ENCODE results near the gene VSIG1. TPM values are rescaled to one million over a fixed set of nuclear protein-coding genes. Genes with fewer than 3 reads are reported as not detected.

The VSIG1 gene
- total and polyA plus RNA-seq, 2 of the 13 experiments (the other 11 are each of a cell fraction or from before 2014, with no cell fraction given): 0.01 TPM; not detected in 1

DNA sequence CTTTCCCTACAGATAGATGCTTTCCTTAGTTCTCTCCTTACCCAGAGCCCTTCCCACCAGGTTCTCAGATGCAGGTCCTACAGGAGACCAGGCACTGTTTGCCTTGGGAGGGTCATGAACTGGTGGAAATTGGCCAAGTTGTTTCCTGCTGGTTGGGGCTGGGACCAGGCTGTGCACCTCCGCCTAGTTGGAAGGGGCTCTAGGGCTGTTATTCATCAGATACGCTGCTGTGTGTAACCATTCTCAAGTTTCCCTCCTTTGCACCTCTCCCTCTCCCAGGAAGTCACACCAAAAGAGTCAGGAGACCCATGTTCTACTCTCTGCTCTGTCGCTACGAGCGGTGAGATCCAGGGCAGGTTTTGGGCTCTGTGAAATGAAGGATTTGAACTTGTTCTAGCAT is 11.9 kb upstream of the VSIG1 start (continued):
- TF ChIP-seq KIAA2018 (CRISPR knock-in tag; IDR thresholded peaks at IDR 0.05; ENCODE audit: borderline replicate concordance): no peak
- no peak for TF ChIP-seq ARID2 (CRISPR knock-in tag; IDR thresholded peaks at IDR 0.05; ENCODE audit: borderline replicate concordance)
- no peak for TF ChIP-seq ARNT (IDR thresholded peaks at IDR 0.05)
- no peak for TF ChIP-seq USF2 (IDR thresholded peaks at IDR 0.05; ENCODE audit: low read depth, low read length)
- no peak for TF ChIP-seq USF2 (CRISPR knock-in tag; IDR thresholded peaks at IDR 0.05; ENCODE audit: borderline replicate concordance)
- TF ChIP-seq MXD4 (CRISPR knock-in tag; IDR thresholded peaks at IDR 0.05): no peak
- TF ChIP-seq ZFP36 (IDR thresholded peaks at IDR 0.05; ENCODE audit: borderline replicate concordance, low read depth, low read length, partially characterized antibody): no peak
- no peak for TF ChIP-seq CBX1 (IDR thresholded peaks at IDR 0.05; ENCODE audit: low read depth)
- TF ChIP-seq GLI4 (CRISPR knock-in tag; IDR thresholded peaks at IDR 0.05; ENCODE audit: borderline replicate concordance): no peak

All from HepG2 (cell line).